SK-N-MC (cell line): ENCODE results near the gene SHC4.

Experiments used
- FOXP2 ChIP-seq: optimal IDR thresholded peaks from 2 replicates; pipeline ENCODE3; 2011; ENCODE audit warnings: mild to moderate bottlenecking, moderate library complexity; ENCODE audit not compliant: insufficient read depth; ENCODE audit errors: extremely low read length, control extremely low read depth
- POLR2AphosphoS5 ChIP-seq: IDR thresholded peaks from 2 replicates; pipeline ENCODE4 v1.6.1; 2012; ENCODE audit warnings: mild to moderate bottlenecking, low read depth, low read length, borderline replicate concordance

DNA sequence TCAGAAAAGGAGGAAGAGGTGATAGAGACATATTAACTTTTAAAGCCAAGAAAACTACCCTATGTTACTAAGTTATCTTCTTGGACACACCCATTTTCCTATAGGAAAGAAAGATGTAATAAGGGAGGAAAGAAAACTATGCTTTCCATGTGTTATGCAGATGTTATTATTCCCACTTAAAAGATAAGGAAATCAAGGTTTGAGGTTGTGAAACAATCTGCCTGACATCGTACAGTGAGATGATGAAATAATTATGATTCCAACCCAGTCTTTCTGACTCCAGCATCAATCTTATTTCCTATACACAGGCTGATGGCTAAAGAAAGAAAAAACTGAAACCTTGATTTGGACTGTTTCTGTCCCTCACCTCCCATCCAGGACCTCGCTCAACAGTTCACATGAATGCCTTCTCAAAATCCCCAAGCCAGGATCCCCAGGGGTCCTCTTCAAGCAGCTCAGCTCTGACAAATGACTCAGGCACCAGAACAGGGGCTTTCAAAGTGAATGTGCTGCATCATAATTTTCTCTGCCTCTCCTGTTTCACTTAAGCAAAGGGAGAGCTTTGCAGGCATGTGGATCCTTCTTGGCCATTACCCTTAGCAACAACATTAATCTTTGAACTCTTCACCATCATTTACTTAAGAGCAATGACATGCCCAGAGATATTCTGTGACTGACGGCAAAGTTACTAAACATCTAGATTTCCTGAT is 98.2 kb downstream of the SHC4 start:
- TF ChIP-seq POLR2AphosphoS5: no peak
- no peak for TF ChIP-seq FOXP2
